H1 (cell line): ENCODE measurements around the gene LIPJ. TPM values are rescaled to one million over a fixed set of nuclear protein-coding genes. Genes with fewer than 3 reads are reported as not detected.

Experiments
- ATF2 ChIP-seq: IDR thresholded peaks from 2 replicates; pipeline ENCODE4 v1.6.1; 2012; ENCODE audit warnings: low read length, inconsistent platforms
- BCL11A ChIP-seq, 2 experiments: IDR thresholded peaks; one replicate each; pipeline ENCODE4 v1.6.1; 2011; ENCODE audit warnings: low read depth in 2 of 2, low read length in 2 of 2, mild to moderate bottlenecking in 2 of 2
- CBX5 ChIP-seq: fragments of 300-800, 300-1000 bp; sonication (generic); IDR thresholded peaks from 2 replicates; pipeline ENCODE4 v1.7.1; 2016; ENCODE audit warnings: antibody characterized with exemption, low read length, low read depth
- CHD1 ChIP-seq: IDR thresholded peaks from 2 replicates; pipeline ENCODE4 v1.6.1; 2012; ENCODE audit warnings: low read depth, low read length, improper control_type of control experiment
- CREB1 ChIP-seq: IDR thresholded peaks from 2 replicates; pipeline ENCODE4 v1.6.1; 2012; ENCODE audit warnings: inconsistent platforms
- EGR1 ChIP-seq: IDR thresholded peaks from 2 replicates; pipeline ENCODE4 v1.6.1; 2011; ENCODE audit warnings: low read depth, low read length, borderline replicate concordance
- KDM1A ChIP-seq: fragments of 200-600, 300-600 bp; sonication (generic); IDR thresholded peaks from 2 replicates; pipeline ENCODE4 v1.7.1; 2016; ENCODE audit warnings: mild to moderate bottlenecking, low read length, borderline replicate concordance
- NRF1 ChIP-seq: IDR thresholded peaks from 2 replicates; pipeline ENCODE4 v1.6.1; 2011; ENCODE audit warnings: mild to moderate bottlenecking, low read depth, low read length, improper control_type of control experiment
- SIX5 ChIP-seq: IDR thresholded peaks from 2 replicates; pipeline ENCODE4 v1.6.1; 2011; ENCODE audit warnings: mild to moderate bottlenecking, low read depth, low read length
- TBP ChIP-seq: IDR thresholded peaks from 2 replicates; pipeline ENCODE4 v1.6.1; 2011; ENCODE audit warnings: low read depth, low read length, improper control_type of control experiment
- polyA plus RNA-seq, 7 experiments: library from polyadenylated mRNA; depleted of rRNA in 3 of 7; stranded (reverse) in 5 of 7; unstranded in 2 of 7; fragments of >200 nt in 5 of 7; fragments of 200-250 nt in 2 of 7; gene quantifications; 1 replicate in 5 of 7; 2 replicates in 1 of 7; 4 replicates in 1 of 7; pipeline versions ENCODE4 v1.2.1 to v1.2.3, GENCODE V29; 2011 to 2013; ENCODE audit warnings: missing spikeins in 2 of 7, mixed read lengths in 2 of 7
- total RNA-seq: library from RNA; stranded (reverse); fragmentation: NEBNext Ultra II Directional; extraction: Animal tissue kit (Norgen Biotek cat#: 25700); gene quantifications from 2 replicates; pipeline ENCODE4 v1.2.1, GENCODE V29; 2021
- TF ChIP-seq, protein P1 (sequence below): fragments of 300-600 bp; sonication (generic); IDR thresholded peaks from 2 replicates; pipeline ENCODE4 v1.7.1; 2012; ENCODE audit warnings: low read length, moderate library complexity, mild to moderate bottlenecking, inconsistent platforms; ENCODE audit not compliant: insufficient replicate concordance

The LIPJ gene
- total and polyA plus RNA-seq, 2 of the 8 experiments (the other 6 are each of a cell fraction or from before 2014, with no cell fraction given) = not detected

GRCh38 chr10:88582411-88582805 is 4.2 kb upstream of the LIPJ start (continued):
- TF ChIP-seq, protein P1, sequence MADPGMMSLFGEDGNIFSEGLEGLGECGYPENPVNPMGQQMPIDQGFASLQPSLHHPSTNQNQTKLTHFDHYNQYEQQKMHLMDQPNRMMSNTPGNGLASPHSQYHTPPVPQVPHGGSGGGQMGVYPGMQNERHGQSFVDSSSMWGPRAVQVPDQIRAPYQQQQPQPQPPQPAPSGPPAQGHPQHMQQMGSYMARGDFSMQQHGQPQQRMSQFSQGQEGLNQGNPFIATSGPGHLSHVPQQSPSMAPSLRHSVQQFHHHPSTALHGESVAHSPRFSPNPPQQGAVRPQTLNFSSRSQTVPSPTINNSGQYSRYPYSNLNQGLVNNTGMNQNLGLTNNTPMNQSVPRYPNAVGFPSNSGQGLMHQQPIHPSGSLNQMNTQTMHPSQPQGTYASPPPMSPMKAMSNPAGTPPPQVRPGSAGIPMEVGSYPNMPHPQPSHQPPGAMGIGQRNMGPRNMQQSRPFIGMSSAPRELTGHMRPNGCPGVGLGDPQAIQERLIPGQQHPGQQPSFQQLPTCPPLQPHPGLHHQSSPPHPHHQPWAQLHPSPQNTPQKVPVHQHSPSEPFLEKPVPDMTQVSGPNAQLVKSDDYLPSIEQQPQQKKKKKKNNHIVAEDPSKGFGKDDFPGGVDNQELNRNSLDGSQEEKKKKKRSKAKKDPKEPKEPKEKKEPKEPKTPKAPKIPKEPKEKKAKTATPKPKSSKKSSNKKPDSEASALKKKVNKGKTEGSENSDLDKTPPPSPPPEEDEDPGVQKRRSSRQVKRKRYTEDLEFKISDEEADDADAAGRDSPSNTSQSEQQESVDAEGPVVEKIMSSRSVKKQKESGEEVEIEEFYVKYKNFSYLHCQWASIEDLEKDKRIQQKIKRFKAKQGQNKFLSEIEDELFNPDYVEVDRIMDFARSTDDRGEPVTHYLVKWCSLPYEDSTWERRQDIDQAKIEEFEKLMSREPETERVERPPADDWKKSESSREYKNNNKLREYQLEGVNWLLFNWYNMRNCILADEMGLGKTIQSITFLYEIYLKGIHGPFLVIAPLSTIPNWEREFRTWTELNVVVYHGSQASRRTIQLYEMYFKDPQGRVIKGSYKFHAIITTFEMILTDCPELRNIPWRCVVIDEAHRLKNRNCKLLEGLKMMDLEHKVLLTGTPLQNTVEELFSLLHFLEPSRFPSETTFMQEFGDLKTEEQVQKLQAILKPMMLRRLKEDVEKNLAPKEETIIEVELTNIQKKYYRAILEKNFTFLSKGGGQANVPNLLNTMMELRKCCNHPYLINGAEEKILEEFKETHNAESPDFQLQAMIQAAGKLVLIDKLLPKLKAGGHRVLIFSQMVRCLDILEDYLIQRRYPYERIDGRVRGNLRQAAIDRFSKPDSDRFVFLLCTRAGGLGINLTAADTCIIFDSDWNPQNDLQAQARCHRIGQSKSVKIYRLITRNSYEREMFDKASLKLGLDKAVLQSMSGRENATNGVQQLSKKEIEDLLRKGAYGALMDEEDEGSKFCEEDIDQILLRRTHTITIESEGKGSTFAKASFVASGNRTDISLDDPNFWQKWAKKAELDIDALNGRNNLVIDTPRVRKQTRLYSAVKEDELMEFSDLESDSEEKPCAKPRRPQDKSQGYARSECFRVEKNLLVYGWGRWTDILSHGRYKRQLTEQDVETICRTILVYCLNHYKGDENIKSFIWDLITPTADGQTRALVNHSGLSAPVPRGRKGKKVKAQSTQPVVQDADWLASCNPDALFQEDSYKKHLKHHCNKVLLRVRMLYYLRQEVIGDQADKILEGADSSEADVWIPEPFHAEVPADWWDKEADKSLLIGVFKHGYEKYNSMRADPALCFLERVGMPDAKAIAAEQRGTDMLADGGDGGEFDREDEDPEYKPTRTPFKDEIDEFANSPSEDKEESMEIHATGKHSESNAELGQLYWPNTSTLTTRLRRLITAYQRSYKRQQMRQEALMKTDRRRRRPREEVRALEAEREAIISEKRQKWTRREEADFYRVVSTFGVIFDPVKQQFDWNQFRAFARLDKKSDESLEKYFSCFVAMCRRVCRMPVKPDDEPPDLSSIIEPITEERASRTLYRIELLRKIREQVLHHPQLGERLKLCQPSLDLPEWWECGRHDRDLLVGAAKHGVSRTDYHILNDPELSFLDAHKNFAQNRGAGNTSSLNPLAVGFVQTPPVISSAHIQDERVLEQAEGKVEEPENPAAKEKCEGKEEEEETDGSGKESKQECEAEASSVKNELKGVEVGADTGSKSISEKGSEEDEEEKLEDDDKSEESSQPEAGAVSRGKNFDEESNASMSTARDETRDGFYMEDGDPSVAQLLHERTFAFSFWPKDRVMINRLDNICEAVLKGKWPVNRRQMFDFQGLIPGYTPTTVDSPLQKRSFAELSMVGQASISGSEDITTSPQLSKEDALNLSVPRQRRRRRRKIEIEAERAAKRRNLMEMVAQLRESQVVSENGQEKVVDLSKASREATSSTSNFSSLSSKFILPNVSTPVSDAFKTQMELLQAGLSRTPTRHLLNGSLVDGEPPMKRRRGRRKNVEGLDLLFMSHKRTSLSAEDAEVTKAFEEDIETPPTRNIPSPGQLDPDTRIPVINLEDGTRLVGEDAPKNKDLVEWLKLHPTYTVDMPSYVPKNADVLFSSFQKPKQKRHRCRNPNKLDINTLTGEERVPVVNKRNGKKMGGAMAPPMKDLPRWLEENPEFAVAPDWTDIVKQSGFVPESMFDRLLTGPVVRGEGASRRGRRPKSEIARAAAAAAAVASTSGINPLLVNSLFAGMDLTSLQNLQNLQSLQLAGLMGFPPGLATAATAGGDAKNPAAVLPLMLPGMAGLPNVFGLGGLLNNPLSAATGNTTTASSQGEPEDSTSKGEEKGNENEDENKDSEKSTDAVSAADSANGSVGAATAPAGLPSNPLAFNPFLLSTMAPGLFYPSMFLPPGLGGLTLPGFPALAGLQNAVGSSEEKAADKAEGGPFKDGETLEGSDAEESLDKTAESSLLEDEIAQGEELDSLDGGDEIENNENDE = no peak
- TF ChIP-seq CBX5 = no peak
- TF ChIP-seq TBP = no peak
- TF ChIP-seq NRF1 = no peak
- no peak for TF ChIP-seq CHD1
- no peak for TF ChIP-seq EGR1
- no peak for TF ChIP-seq SIX5
- no peak for TF ChIP-seq BCL11A (IDR thresholded peaks at IDR 0.05; ENCODE audit: low read depth in 2 of 2, low read length in 2 of 2)
- no peak for TF ChIP-seq ATF2
- no peak for TF ChIP-seq KDM1A
- no peak for TF ChIP-seq CREB1
